Lung (tissue), 12 donors: ENCODE data around the gene LGI4. TPM values are rescaled to one million over a fixed set of nuclear protein-coding genes. Genes with fewer than 3 reads are reported as not detected.

ENCODE experiments used
- ATAC-seq: fragments of 200-7000 bp; cut with Tn5 transposase; one replicate; pipeline ENCODE4 v1.9.1; 2020; ENCODE audit warnings: moderate number of reproducible peaks; ENCODE audit not compliant: insufficient read depth, low FRiP score
- DNase-seq, 3 donors: peaks; one replicate each; pipeline ENCODE4 v3.0.0-alpha.2; 2013 to 2017
- H3K27ac ChIP-seq, 2 donors: one replicate each; pipeline ENCODE4 v1.5.1; 2013; ENCODE audit warnings: mild to moderate bottlenecking in 2 of 2, moderate library complexity in 2 of 2, control low read depth in 1 of 2, inconsistent platforms in 1 of 2, low read depth in 1 of 2, low read length in 1 of 2
- H3K27me3 ChIP-seq, 3 donors: one replicate each; pipeline ENCODE4 v1.5.1; 2013; ENCODE audit warnings: low read length in 2 of 3; ENCODE audit not compliant: control insufficient read depth in 3 of 3, insufficient read depth in 3 of 3
- H3K36me3 ChIP-seq, 4 donors: one replicate each; pipeline ENCODE4 v1.5.1; 2013; ENCODE audit warnings: low read length in 4 of 4, mild to moderate bottlenecking in 1 of 4, moderate library complexity in 1 of 4; ENCODE audit not compliant: control insufficient read depth in 4 of 4, insufficient read depth in 4 of 4
- H3K4me1 ChIP-seq, 5 donors: one replicate each; pipeline ENCODE4 v1.5.1; 2013; ENCODE audit warnings: low read length in 5 of 5, mild to moderate bottlenecking in 2 of 5, moderate library complexity in 1 of 5; ENCODE audit not compliant: control insufficient read depth in 5 of 5, insufficient read depth in 5 of 5
- H3K4me3 ChIP-seq: one replicate; pipeline ENCODE4 v1.5.1; 2013; ENCODE audit warnings: mild to moderate bottlenecking, control low read depth, moderate library complexity
- H3K9ac ChIP-seq, 2 donors: one replicate each; pipeline ENCODE4 v1.5.1; 2013; ENCODE audit warnings: low read length in 2 of 2, control low read depth in 1 of 2; ENCODE audit not compliant: insufficient read depth in 1 of 2
- H3K9me3 ChIP-seq, 4 donors: one replicate each; pipeline ENCODE4 v1.5.1; 2013; ENCODE audit warnings: low read length in 3 of 4, mild to moderate bottlenecking in 1 of 4, moderate library complexity in 1 of 4; ENCODE audit not compliant: control insufficient read depth in 4 of 4, insufficient read depth in 3 of 4
- WGBS, 2 donors: extraction: QIAGEN DNeasy Blood & Tissue Kit; methylation state at CpG; one replicate each; pipeline ENCODE4 v1.1.7; 2013; 5-methylcytosine and 5-hydroxymethylcytosine counted together
- polyA plus RNA-seq, 2 donors: library from polyadenylated mRNA; stranded (reverse); fragments of 200-250 nt; gene quantifications; one replicate each; pipeline ENCODE4 v1.2.1, GENCODE V29; 2013
- total RNA-seq, 2 donors: library from RNA; depleted of rRNA in 1 of 2; stranded (reverse); fragments of >200 nt in 1 of 2; gene quantifications; one replicate each; pipeline ENCODE4 v1.2.1, GENCODE V29; 2014 to 2021
- TF ChIP-seq, protein P1 (sequence below): IDR thresholded peaks from 2 replicates; pipeline ENCODE4 v1.5.1; 2012; ENCODE audit warnings: mild to moderate bottlenecking; ENCODE audit errors: control extremely low read depth, extremely low read depth
- donor health status: control.
- donor health status: control.
- donor health status: Bipolar disorder and iron deficiency.
- donor health status: healthy.
- donor health status: DM: yes; HTN: yes; CAD: no.

LGI4 gene
- total and polyA plus RNA-seq, 4 donors, result 1.6 to 11.2 (median 4.1) TPM

DNA sequence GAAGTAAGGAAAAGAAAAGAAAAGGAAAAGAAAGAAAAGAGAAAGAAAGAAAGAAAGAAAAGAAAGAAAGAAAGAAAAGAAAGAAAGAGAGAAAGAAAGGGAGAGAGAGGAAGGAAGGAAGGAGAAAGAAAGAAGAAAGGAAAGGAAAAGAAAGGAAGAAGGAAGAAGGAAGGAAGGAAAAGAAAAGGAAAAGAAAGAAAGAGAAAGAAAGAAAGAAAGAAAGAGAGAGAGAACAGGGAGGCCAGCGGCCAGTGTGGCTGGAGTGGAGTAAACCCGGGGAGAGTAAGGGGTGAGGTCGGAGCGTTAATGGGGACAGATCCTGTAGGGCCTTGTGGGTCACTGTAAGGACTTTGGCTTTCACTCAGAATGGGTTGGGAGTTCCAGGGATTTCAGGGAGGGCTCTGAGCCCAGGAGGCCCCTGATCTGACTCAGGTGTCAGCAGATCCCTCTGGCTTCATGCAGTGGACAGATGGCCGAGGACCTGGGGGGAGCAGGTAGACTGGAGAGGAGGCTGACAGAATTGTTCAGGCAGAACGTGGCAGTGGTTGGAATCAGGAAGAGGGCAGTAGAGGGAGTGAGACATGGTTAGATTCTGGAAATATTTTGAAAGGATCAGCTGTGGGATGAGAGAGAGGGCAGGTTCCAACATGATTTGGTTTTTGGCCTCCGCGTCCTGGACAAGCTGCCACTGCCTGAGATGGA lies 39.0 kb downstream of the LGI4 start:
- no peaks in the 10 kb centered on the region for H3K36me3 ChIP-seq
- no peaks in the 10 kb centered on the region for H3K27me3 ChIP-seq
- DNase-seq (no peak), ATAC-seq (no peak)
- TF ChIP-seq, protein P1, sequence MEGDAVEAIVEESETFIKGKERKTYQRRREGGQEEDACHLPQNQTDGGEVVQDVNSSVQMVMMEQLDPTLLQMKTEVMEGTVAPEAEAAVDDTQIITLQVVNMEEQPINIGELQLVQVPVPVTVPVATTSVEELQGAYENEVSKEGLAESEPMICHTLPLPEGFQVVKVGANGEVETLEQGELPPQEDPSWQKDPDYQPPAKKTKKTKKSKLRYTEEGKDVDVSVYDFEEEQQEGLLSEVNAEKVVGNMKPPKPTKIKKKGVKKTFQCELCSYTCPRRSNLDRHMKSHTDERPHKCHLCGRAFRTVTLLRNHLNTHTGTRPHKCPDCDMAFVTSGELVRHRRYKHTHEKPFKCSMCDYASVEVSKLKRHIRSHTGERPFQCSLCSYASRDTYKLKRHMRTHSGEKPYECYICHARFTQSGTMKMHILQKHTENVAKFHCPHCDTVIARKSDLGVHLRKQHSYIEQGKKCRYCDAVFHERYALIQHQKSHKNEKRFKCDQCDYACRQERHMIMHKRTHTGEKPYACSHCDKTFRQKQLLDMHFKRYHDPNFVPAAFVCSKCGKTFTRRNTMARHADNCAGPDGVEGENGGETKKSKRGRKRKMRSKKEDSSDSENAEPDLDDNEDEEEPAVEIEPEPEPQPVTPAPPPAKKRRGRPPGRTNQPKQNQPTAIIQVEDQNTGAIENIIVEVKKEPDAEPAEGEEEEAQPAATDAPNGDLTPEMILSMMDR, result no peak
- H3K9ac ChIP-seq, result no peak overlapping the region
- H3K4me1 ChIP-seq, result peaks cover 0 to 1% (median 0%) of the 10 kb centered on the region in 5 donors
- WGBS, 2 donors, result 77 to 84% methylated on average over 8 of the region's 8 CpGs
- H3K9me3 ChIP-seq, result peaks cover 0 to 2% (median 0%) of the 10 kb centered on the region in 4 donors
- no peak overlapping the region for H3K4me3 ChIP-seq
- H3K27ac ChIP-seq, result no peak overlapping the region

DNA sequence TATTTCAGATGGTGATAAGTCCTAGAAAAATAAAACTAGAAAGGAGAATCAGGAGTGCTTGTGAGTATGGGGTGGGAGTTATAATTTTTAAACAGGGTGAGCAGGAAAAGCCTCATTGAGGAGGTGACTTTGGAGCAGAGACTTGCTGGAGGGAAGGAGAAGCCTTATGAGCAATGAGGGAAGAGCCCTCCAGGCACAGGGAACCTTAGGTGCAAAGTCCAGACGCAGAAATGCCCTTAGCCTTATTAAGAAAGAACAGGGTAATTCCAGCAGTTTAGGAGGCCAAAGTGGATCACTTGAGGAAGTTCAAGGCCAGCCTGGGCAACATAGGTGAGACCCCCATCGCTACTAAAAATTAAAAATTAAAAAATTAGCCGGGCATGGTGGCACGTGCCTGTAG lies 40.2 kb downstream of the LGI4 start:
- H3K36me3 ChIP-seq, result no peaks in the 10 kb centered on the region
- H3K4me1 ChIP-seq, result peaks cover 0 to 4% (median 0%) of the 10 kb centered on the region in 5 donors
- DNase-seq (no peak), ATAC-seq (no peak)
- 92 to 95% methylated on average over 4 of the region's 4 CpGs for WGBS, 2 donors
- no peaks in the 10 kb centered on the region for H3K9me3 ChIP-seq
- H3K27ac ChIP-seq, result no peak overlapping the region
- TF ChIP-seq, protein P1, result no peak
- no peak overlapping the region for H3K4me3 ChIP-seq
- peaks cover 0 to 3% (median 0%) of the 10 kb centered on the region in 3 donors for H3K27me3 ChIP-seq
- no peak overlapping the region for H3K9ac ChIP-seq

DNA sequence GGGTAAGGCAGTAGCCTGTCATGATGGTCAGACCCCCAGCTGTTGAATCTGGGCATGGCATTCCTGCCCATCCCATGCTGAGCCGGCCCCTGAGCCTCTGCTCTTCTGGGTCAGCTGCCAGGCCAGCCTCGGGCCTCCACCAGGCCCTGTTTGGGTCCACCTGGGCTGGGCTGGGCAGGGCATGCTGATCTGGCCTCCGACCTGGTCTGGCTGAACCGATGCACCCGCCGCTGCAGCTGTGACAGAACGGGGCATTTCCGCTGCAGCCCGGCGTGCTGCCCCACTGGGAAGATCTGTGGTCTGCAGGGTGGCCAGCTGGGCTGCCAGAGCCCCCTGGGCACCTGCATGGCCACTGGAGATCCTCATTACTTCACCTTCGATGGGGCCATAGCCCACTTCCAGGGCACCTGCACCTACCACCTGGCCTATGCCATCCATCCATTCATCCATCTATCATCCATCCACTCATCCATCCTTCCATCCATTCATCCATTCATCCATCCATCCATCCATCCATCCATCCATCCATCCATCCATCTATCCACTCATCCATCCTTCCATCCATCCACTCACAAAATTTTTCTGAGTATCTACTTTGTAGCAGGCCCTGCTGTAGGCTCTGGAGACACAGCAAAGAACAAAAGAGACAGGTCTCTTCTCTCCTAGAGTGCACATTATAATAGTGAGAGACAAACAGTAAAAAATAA lies 40.8 kb downstream of the LGI4 start:
- TF ChIP-seq, protein P1, result no peak
- Histone ChIP-seq H3K9ac (no peak overlapping the region), H3K9me3 (no peaks in the 10 kb centered on the region), H3K36me3 (no peaks in the 10 kb centered on the region), H3K27me3 (peaks cover 0 to 3% (median 0%) of the 10 kb centered on the region in 3 donors), H3K4me1 (peaks cover 0 to 4% (median 0%) of the 10 kb centered on the region in 5 donors), H3K4me3 (no peak overlapping the region), H3K27ac (no peak overlapping the region)
- WGBS, 2 donors, result 85 to 90% methylated on average over 10 to 11 of the region's 11 CpGs
- no peak for ATAC-seq
- DNase-seq, result no peak
